Breast epithelium (tissue), 3 donors: ENCODE data around the gene DXO.

ENCODE experiments used
- POLR2AphosphoS5 ChIP-seq, 3 donors: sonication (generic); formaldehyde crosslinking; IDR thresholded peaks; one replicate each; pipeline ENCODE4 v1.6.1; 2017; ENCODE audit warnings: antibody characterized with exemption in 3 of 3
- TF ChIP-seq, protein P1 (sequence below), 3 donors: fragments of 450-650 bp; IDR thresholded peaks; one replicate each; pipeline ENCODE4 v1.5.1; 2016 to 2017; ENCODE audit warnings: antibody characterized with exemption in 3 of 3, mild to moderate bottlenecking in 3 of 3, moderate library complexity in 3 of 3

DNA sequence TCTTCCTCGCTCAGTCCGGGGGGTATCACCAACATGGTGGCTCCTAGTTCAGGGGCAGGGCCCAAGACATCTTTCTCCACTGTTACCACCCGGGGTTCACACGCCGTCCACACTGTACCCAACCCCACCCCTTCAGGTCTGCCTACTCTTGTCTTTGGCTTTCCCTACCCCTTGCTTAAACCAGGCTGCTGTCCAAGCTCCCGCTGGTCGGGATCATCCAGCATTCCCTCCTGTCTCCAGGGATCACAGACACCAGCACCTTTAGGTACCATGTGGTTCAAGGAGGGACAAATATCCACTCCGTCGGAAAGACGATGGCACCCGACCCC is 13.6 kb downstream of the DXO start:
- TF ChIP-seq, protein P1, sequence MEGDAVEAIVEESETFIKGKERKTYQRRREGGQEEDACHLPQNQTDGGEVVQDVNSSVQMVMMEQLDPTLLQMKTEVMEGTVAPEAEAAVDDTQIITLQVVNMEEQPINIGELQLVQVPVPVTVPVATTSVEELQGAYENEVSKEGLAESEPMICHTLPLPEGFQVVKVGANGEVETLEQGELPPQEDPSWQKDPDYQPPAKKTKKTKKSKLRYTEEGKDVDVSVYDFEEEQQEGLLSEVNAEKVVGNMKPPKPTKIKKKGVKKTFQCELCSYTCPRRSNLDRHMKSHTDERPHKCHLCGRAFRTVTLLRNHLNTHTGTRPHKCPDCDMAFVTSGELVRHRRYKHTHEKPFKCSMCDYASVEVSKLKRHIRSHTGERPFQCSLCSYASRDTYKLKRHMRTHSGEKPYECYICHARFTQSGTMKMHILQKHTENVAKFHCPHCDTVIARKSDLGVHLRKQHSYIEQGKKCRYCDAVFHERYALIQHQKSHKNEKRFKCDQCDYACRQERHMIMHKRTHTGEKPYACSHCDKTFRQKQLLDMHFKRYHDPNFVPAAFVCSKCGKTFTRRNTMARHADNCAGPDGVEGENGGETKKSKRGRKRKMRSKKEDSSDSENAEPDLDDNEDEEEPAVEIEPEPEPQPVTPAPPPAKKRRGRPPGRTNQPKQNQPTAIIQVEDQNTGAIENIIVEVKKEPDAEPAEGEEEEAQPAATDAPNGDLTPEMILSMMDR (IDR thresholded peaks at IDR 0.05), result no peak
- no peak for TF ChIP-seq POLR2AphosphoS5 (IDR thresholded peaks at IDR 0.05)
